HFFc6 (cell line): Measurements from ENCODE around the gene LAMA1. TPM values are rescaled to one million over a fixed set of nuclear protein-coding genes. Genes with fewer than 3 reads are reported as not detected.

Experiments used
- DNase-seq: peaks from one replicate; pipeline ENCODE4 v3.0.0-alpha.2; 2018
- H3K27ac Mint-ChIP-seq: 2 replicates; pipeline ENCODE4 v1.8.0; 2020; ENCODE audit warnings: mild to moderate bottlenecking, mixed read lengths
- H3K27me3 Mint-ChIP-seq: 2 replicates; pipeline ENCODE4 v1.8.0; 2021; ENCODE audit warnings: mild to moderate bottlenecking, moderate library complexity, mixed read lengths; ENCODE audit not compliant: insufficient read depth
- H3K36me3 Mint-ChIP-seq: 2 replicates; pipeline ENCODE4 v1.8.0; 2021; ENCODE audit warnings: low read depth, mixed read lengths
- H3K4me1 Mint-ChIP-seq: 2 replicates; pipeline ENCODE4 v1.8.0; 2020; ENCODE audit warnings: low read depth, mixed read lengths
- H3K4me3 Mint-ChIP-seq: 2 replicates; pipeline ENCODE4 v1.8.0; 2020; ENCODE audit warnings: mild to moderate bottlenecking, moderate library complexity, mixed read lengths
- H3K9me3 Mint-ChIP-seq: 2 replicates; pipeline ENCODE4 v1.8.0; 2020; ENCODE audit warnings: mild to moderate bottlenecking, mixed read lengths
- CTCF ChIP-seq: fragments of 200-600 bp; sonication (generic); IDR thresholded peaks from 2 replicates; pipeline ENCODE4 v1.5.0; 2021; ENCODE audit warnings: antibody characterized with exemption, mild to moderate bottlenecking
- total RNA-seq, 6 experiments: library from RNA; stranded (reverse); fragmentation: NEBNext Ultra II Directional; extraction: Animal tissue kit (Norgen Biotek cat#: 25700); gene quantifications; 2 replicates in 1 of 6; 3 replicates in 5 of 6; pipeline ENCODE4 v1.2.3, GENCODE V29; 2021

Gene LAMA1
- total RNA-seq, 6 experiments from 2014 or later: 0.12 to 1.5 (median 0.16) TPM

GRCh38 chr18:7071600-7071999, 46.0 kb downstream of the LAMA1 start:
- Mint-ChIP-seq H3K4me3 (no peak overlapping the region), H3K36me3 (no peaks in the 10 kb centered on the region), H3K27me3 (no peaks in the 10 kb centered on the region; the same call in 1 of the 2 replicates), H3K27ac (no peak overlapping the region), H3K9me3 (peaks cover 7% of the 10 kb centered on the region; the same call in 1 of the 2 replicates), H3K4me1 (no peaks in the 10 kb centered on the region)
- DNase-seq: no peak
- TF ChIP-seq CTCF: no peak

GRCh38 chr18:7070466-7070865, 47.1 kb downstream of the LAMA1 start:
- Mint-ChIP-seq H3K4me3 (no peak overlapping the region), H3K27ac (no peak overlapping the region), H3K27me3 (no peaks in the 10 kb centered on the region; the same call in 1 of the 2 replicates), H3K9me3 (no peaks in the 10 kb centered on the region; the same call in 1 of the 2 replicates), H3K4me1 (no peaks in the 10 kb centered on the region), H3K36me3 (no peaks in the 10 kb centered on the region)
- TF ChIP-seq CTCF: no peak
- DNase-seq: no peak

GRCh38 chr18:7068871-7069590, 48.6 kb downstream of the LAMA1 start:
- H3K9me3 Mint-ChIP-seq: no peaks in the 10 kb centered on the region; the same call in 1 of the 2 replicates
- no peak overlapping the region for H3K4me3 Mint-ChIP-seq
- TF ChIP-seq CTCF: no peak
- no peaks in the 10 kb centered on the region for H3K4me1 Mint-ChIP-seq
- DNase-seq: no peak
- no peaks in the 10 kb centered on the region; the same call in 1 of the 2 replicates for H3K27me3 Mint-ChIP-seq
- H3K36me3 Mint-ChIP-seq: no peaks in the 10 kb centered on the region
- no peak overlapping the region for H3K27ac Mint-ChIP-seq

GRCh38 chr18:7066965-7067555, 50.5 kb downstream of the LAMA1 start:
- H3K4me3 Mint-ChIP-seq: no peak overlapping the region
- H3K9me3 Mint-ChIP-seq: 0 out of 2 replicates have a peak, but pooled peaks cover 4% of the 10 kb centered on the region
- H3K27ac Mint-ChIP-seq: no peak overlapping the region
- H3K4me1 Mint-ChIP-seq: no peaks in the 10 kb centered on the region
- peaks cover 3% of the 10 kb centered on the region; the same call in 1 of the 2 replicates for H3K27me3 Mint-ChIP-seq
- peaks cover 1% of the 10 kb centered on the region; the same call in 1 of the 2 replicates for H3K36me3 Mint-ChIP-seq
- no peak for TF ChIP-seq CTCF
- DNase-seq: no peak

GRCh38 chr18:7065736-7066135, 51.9 kb downstream of the LAMA1 start:
- no peak for DNase-seq
- Mint-ChIP-seq H3K4me1 (no peaks in the 10 kb centered on the region), H3K27me3 (peaks cover 5% of the 10 kb centered on the region; the same call in 1 of the 2 replicates), H3K36me3 (peaks cover 4% of the 10 kb centered on the region; the same call in 1 of the 2 replicates), H3K27ac (no peak overlapping the region), H3K4me3 (no peak overlapping the region), H3K9me3 (0 out of 2 replicates have a peak, but pooled peaks cover 14% of the 10 kb centered on the region)
- TF ChIP-seq CTCF: no peak
